Activated CD4-positive, alpha-beta T cell treated with anti-CD3 and anti-CD28 coated beads, Interleukin-10, Interleukin-2, amounts not matched to agents 100 ng/mL and 50 ng/mL, durations not matched to agents 16 hours and 8 hours (primary cell): ENCODE results near the gene SYT6.

Source experiments
- DNase-seq: peaks from one replicate; pipeline ENCODE4 v3.0.0-alpha.2; 2020

The SYT6 gene

DNA sequence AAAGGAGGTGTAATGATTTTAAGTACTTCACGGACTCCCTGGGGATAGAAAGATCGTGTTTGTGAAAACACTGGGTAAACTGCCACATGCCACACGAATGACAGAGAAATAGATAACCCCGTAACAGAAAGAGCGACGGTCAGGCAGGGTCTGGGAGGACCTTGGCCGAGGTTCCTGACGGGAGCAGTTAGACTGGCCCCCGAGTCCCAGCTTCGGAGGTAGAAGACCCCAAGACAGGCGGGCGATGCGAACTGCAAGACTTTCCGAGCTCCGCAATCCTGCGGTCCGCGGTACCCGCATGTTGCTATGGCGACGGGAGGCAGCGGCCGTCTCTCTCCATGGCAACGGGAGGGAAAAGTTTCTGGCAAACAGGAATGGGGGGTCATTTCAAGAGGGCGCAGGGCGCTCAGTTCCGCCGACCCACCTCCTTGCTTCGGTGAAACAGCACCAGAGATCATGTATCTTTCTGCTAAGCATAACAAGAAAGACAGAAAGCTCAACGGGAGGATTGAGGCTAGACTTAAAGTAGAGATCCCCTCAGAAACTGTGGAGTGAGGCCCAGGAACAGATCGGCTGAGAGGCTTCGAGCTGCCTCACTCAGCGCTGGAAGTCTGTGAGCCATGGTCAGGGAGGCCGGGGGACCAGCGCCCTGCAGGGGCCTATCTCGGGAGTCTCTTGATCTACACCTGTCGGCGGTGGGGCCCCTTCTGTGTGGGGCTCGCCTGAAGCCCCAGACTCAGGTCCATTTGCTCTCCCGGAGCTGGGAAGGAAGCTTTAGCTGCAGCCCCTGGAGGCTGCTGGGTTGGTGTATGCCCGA lies 685 bp upstream of the SYT6 start:
- DNase-seq = no peak

DNA sequence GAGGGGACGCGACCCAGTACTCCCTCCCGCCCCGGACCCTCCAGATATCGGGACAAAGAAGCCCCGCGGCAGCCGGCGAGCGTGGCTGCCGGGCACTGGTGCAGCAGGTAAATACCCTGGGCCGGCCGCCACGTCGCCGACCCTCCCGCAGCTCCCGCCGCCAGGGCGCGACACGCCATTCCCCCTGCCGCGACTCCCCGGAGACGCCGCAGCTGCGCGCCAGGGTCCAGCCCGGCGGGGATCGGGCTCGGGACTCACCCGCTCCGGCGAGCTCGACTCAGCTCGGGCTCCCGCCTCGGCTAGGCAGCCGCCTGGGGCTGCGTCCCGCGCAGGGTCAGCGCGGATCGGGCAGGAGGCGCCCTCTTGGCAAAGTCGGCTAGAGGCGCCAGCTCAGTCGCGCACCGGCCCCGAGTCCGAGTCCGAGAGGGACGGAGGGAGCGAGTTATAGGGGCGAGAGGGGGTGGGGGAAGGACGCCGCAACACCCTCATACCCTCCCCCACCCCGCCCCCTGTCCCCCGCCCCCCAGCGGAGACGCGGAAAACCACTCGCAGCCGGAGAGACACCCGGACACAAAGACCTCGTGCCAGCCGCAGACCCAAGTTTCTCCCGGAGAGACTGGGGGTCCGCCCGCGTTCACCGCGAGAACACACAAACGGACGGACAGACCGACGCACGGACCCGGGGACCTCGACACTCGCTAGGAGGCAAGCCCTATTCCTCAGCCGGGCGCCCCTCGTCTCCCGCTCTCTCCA lies 985 bp downstream of the SYT6 start:
- no peak for DNase-seq

DNA sequence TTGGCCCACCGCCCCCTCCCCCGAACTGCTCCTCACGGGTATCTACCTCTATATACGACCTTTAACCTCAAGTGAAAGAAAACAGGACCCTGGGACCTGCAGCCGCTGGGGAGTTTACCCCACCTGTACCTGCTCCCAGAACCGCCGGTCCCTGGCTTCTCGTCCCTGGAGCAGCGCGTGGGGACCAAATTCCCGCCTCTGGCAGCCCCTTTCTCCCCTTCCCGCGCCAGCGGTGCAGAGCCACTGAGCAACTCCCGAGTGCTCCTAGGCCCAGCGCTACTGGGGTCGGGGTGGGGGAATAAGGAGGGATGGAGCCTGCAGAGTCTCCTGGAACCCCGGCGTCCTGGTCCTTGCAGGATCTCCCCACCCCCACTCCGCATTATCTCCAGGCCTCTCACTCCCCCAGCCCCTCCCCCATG lies 1.6 kb downstream of the SYT6 start:
- DNase-seq = no peak

DNA sequence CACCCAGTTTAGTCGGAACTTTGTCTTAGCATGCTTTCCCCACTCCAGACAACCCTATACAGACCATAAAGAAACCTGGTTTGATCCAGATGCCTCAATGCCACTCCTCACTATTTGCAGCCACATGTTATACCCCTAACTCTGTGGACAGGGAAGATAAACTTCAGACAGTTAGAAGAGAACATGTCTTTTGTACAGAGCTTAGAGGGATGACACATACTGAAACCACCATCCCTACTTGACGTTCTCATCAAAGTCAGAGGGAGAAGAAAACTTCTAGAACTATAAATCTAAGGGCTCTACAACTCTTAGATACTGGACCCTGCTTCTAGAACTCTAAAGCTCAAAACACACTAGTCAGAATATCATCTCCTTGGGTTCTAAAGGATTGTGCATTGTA lies 3.7 kb downstream of the SYT6 start:
- no peak for DNase-seq

DNA sequence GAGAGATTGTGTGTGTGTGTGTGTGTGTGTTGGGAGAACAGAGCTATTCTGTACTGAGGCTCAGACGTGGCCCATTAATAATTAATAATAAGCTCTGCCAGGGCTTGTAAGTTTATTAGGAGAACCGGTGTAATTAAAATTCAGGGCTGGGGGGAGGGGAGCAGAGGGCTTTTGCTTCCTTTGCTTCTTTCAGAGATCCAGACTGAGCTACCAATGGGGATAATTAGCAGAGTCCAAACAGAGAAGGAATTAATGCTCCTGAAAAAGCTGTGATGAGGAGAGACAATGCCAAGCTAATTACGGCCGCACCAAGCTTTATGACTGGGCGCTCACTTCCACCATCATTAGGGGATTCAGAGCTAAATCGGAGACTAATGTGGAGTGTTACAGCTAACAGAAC lies 4.5 kb downstream of the SYT6 start:
- no peak for DNase-seq

DNA sequence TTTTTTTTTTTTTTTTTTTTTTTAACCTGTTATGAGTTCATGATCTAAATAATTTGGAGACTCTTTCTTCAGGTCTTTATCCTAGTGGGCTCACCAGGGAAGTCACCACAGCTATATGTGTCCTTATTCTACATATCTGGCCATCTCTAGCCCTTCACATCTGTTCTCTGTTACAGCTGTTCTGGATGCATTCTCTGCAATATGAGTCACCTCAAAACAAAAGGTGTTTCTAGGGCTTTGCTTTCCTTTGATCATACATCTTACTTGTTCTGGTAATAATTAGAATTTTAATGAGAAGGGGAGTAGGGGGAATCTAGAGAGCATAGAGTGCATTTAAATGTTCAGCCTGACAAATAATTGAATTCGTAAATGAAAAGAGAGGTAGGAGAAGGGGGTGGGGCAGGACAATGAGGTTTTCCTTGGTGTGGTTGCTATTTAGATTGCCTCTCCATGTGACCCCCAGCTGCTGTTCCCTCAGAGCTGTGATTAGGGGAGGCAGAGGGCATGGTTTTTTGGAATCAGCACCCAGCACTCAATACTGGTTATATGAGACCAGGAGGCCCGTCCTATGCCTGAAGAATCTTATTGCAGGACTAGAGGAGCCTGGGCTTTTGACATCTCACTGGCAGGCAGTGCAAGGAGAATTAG lies 8.0 kb downstream of the SYT6 start:
- no peak for DNase-seq

DNA sequence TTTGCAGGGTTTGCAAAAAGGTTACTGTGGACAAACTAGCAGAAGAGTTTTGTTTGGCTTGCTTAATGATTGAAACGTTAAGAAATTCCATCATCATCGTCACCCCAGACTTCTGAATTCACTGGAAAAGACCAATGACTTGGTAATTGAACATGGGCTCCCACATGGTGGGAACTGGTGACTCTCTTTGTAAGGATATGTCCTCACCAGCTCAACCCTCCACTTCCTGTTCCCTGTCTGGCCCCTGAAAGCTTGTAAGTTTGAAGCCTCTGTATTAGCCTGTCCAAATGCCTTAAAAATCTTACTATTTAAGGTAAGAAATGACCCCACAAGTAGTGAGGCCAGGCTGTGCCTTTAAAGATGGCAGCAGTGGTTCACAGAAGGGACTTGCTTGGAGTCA lies 9.7 kb downstream of the SYT6 start:
- no peak for DNase-seq

DNA sequence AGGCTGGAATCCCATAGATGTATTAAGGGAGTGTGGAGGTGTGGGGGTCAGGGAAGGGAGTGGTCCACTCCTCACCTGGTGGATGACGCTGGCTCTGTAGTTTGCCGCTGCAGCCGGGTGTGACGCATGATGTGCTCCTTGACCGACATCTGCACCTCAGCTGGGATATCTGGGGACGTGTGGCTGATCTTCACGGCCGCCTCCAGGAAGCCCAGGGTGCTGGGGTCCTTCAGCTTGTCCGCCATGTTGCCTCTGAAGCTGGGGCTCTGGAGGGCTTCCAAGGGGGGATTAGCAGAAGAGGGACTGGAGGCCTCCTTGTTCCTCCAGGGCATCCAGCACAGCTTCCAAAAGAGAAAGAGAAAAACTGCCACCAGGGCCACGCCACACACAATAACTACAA lies 14.1 kb downstream of the SYT6 start:
- no peak for DNase-seq

DNA sequence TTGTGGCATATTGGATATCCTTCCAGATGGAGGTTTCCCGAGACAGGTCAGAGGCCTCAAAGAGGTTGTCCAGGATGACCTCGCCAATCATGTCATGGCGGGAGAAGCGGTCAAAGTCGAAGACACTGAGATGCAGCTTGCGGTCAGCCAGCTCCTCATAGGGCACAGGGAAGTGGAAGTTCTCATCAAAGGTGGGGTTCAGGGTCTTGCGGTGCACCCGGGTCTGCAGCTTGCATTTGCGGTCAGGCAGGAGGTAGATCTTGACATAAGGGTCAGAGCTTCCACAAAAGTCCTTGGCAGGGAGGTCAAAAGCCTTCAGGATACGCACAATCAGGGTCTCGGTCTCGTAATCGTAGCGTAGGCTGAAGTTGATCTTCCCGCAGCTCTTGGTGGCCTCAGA lies 16.2 kb downstream of the SYT6 start:
- no peak for DNase-seq

DNA sequence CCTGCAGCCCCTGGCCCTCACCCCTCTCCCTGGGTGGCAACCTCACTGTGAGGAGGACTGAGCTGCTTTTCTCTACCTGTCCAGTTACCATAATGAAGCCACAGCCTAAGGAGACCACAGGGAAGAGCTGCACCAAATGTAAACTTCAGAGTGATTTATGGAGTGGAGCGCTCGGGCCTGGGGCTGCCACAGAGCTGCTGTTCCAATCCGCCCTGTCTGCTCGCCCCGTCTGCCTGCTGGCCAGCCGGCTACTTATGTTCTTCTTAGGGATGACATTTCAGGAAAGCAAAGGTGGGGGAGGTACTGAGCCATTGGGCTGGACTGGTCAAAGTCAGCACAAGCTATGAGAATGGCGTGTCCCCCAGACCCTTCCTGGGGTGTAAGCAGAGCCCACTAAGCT lies 17.9 kb downstream of the SYT6 start:
- no peak for DNase-seq

DNA sequence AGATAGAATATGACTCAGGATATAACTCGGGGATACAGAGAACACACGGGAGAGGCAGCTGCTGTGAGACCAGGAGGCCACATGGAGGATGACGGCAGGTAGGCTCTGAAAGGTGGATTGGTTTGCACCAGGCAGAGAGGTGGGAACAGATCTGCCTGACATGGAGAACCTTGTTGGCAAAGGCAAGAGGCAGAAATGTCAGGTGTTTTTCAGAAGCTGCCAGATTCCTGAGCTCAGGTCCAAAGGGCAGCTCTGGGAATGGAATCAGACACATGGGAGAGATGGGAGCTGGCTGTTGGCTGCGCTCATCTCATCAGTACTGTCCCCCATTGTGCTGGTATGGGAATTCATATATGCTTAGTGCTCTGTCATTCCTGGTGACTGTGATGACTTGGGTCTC lies 19.2 kb downstream of the SYT6 start:
- no peak for DNase-seq

DNA sequence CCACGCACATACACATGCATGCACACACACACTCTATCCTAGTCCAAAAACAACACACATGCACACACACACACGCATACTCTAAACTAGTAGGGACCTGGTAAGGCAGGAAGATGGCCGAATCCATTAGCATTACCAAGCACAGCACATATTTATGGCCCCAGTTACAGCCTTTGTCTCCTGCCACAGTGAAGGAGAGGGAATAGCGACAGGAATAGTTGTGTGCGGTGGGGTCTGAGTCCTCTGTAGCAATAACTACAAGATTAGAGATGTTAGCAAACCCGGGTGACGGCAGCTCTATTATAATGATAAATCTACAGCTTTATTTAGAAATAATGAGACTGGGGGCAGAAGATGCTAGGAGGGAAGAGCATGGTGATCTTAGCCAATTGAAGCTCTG lies 20.5 kb downstream of the SYT6 start:
- no peak for DNase-seq

DNA sequence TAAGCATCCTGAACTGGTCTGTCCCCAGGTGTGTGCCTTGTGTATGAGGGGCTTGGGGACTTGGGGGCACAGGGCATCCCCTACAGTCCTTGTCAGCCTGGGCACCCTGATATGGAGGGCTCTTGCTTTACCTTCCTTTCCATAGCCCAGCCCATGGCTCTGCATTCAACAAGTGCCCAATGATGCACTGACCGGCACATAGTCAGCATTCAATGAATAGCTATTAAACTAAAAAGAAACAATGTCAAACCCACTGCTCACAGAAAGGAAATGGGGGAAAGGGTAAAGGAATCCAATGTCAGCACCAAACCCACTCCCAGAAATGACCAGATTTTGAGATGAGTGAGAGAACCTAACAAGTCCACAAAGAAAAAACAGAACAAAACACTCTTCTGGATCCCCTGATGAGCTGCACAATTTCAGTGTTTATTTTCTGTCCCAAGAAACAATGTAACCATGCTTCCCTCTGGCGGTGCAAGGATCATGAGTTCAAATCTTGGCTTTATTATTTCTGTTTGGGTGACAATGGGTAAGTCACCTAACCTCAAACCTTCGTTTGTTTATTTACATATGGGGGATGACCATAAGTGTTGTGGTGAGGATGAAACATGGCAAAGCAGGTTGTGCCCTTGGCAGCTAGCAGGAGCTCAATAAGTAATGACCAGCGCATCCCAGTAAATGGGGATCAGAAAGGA lies 22.0 kb downstream of the SYT6 start:
- no peak for DNase-seq

DNA sequence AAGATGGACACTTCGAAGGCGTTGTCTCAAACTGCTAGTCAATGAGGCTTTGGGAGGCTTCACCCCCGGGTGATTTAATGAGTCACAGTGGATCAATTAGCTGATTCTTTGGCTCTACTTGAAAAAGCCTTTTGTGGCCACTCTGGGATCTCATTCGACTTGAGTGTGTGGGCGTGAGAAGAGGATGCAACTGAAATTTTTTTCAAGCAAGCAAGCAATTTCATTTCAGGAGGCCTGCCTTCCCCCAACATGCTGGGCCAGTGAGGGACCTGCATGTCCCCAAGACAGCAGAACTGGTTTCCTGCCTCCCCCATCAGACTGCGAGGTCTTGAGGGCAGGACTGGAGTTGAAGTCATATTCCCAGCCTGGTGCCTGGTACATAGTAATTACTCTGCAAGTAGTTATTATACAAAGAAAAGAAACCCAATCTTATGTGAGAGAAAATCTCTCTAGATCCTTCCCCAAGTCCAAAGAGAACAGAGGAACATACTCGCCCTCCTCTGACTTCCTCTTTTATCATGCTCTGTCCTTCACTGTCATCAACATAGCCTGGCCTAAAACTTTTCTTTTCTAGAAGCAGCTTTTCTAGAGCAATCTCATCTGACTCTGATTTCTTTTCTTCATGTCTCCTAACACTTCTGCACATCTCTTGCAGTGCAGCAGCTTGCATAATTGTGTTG lies 22.7 kb downstream of the SYT6 start:
- no peak for DNase-seq

DNA sequence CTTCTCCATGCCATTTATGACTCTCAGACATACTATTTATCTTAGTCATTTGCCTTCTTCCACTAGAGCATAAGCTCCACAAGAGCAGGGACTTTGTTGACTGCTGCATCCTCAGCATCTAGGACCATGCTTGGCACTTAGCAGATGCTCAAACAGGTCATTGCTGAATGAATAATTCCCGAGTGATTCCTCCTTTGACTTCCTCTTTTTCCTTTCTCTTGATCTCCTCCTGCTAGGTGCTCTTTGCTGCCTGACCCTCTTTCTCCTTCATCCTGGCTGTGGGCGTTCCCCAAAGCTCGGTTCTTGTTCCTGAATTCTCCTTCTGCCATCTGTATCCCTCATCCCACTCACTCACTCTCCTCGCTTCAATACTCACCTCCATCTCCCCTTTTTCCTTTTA lies 23.5 kb downstream of the SYT6 start:
- no peak for DNase-seq

DNA sequence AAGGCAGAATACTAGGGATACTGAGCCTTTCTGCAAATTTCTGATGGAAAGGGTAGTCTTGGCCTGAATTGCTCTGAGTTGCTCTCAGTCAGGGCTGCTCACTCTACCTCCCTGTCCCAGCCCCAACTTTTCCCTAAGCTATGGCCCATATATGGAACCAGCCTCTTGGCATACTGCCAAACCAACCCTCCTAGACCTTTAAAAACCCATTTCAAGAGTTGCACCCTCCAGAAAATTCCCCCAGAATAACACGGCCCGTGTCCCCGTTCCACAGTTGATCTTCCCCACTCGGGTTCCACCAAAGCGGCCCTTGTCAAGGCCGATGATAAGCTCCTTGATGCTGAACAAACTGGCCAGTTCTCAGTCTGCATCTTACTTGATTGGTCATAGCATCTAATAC lies 25.4 kb downstream of the SYT6 start:
- DNase-seq = no peak

DNA sequence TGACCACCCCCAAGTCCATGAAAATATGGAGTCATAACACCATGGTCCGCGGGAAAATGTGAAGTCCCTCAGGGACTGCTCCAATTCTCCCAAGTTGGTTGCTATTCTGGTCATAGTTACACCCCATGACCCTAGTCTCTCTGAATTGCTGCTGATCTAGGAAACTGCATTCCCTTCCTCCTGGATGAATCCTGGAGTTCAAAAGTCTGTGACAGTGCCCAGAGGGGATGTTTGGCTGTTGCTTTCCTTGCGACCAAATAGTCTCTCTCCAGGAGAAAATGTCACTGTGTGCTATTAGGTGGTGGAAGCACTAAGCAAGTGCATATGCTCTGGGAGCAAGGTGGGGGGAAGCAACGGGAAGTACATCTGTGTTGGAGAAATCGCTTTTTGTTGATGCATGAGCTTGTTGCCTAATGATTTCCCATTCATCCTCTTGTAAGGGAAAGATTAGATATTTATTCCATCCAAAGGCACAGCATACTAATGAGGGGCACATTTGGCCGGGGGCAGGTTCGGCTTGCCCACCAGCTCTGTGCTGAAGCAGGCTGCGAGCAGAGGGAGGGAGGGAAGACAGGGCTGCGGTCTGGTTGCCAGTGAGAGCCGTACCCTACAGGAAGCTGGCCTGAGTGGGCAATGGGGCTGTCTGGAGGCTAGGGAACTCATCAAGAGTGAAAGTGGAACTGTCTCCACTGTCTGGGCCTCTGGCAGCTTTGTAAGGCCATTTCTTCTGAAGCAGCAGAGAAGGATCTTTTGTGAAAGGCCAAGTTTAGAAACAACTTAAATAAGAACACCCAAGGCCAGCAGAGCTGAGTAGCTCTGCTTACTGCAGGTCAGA lies 27.2 kb downstream of the SYT6 start:
- DNase-seq = no peak

DNA sequence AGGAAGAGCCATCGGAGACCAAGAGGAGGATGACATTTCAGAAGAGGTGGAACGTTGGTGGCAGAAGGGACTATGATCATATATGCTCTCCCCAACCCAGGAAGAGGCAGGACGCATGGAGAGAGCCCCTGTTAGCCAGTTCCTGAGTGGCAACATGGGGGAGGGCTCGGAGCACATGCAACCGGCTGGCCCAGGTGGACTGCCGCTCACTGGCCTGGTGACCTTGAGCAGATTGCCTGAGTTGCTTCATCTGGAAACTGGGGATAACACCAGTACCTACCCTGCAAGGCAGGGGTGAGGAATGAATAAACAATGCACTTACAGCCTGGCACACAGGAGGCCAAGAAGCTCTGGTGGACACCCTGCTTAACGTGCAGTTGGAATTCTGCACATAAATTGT lies 29.0 kb downstream of the SYT6 start:
- DNase-seq = no peak

DNA sequence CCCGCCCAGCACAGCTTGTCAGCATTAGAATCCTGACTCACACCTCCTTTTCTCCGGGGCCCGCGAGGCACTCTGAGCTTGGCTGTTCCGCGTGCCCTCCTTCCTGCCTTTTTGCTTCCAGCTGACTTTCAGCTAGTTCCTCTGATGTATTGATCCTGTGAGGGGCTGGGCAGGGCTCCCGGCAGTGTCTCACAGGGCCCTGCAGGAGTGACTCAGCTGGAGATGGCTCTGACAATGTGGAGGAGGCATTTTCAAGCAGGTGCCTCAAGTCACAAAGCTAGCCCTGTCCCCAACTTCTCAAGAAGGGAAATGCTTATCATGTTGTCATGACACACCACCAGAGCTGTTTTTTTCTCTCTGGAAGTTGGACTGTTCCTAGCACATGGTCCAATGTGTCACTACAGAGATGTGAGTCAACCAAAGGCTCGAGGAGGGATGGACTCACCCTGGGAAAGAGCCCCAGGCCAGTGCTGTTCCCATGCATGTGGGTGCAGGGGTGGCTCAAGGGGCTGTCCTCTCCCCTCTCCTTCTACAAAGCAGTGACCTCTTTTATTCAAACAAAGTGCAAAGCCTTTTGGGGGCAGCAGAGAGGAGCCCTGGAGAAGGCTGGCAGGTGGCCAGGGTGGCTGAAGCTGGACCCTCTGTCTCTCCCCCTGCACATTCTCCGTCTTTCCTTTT lies 30.6 kb downstream of the SYT6 start:
- DNase-seq = no peak

DNA sequence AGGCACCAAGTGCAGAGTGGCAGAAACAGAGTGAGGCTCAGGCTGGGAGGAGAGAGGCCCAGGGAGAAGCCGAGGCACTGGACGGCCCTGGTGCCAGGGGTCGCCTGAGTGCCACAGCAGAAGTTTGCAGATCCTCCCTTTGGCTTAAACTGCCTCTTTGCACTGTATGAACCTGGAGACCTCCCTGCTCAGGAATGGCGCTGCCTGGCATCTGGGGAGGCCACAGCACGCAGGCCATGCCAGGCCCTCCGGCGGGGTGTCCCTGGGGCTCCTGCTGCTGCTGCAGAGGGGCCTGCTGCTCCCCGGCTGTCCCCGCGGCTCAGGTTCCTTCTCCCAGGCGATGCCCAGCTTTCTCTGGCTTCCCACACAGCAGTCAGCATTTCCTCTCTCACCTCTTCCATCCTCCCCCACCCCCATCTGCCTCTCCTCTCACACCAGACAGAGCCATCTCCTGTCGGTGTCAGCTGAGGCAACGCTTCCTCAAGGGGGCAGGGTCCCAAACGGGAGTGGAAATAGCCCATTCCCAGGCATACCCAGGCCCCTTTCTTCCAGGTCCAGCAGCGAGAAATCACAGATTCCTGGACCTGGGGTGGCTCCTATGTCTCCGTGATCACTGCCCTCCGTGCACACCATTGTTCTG lies 35.2 kb downstream of the SYT6 start:
- DNase-seq = no peak

DNA sequence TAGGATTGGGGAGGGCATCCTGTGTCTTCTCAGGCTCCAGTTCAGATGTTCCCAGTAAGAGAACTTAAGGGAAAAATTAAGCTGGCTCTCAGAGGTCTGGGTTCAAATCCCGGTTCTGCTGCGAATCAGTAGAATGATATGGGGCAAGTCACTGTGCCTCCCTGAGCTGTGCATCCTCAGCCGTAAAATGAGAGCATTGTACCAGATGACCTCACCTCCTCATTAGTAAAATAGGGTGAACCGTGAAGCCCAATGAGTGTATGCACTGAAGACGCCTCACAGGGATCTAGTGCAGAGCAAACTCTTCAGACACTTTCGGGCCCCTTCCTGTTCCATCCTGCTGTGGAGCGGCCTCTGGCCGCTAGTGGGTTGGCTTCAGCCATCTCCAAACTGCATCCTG lies 36.0 kb downstream of the SYT6 start:
- DNase-seq = no peak
